ENCODE results near the gene TTI1.

DNA sequence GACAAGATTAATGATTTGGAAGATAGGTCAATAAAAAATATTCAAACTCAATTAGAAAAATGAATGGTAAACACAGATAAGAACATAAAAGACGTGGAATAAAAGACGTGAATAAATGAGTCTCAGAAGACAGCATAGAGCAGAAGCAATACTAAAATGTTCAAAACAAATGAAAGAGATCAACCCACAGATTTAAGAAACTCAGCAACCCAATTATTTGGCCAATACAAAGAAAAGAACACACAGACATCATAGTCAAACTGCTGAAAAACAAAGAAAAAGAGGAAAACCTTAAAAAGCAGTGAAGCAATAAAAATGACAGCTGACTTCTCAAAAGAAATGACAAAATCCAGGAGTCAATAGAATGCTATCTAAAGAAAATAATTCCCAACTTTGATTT is 14.9 kb downstream of the TTI1 start:
- TF ChIP-seq, protein P1, sequence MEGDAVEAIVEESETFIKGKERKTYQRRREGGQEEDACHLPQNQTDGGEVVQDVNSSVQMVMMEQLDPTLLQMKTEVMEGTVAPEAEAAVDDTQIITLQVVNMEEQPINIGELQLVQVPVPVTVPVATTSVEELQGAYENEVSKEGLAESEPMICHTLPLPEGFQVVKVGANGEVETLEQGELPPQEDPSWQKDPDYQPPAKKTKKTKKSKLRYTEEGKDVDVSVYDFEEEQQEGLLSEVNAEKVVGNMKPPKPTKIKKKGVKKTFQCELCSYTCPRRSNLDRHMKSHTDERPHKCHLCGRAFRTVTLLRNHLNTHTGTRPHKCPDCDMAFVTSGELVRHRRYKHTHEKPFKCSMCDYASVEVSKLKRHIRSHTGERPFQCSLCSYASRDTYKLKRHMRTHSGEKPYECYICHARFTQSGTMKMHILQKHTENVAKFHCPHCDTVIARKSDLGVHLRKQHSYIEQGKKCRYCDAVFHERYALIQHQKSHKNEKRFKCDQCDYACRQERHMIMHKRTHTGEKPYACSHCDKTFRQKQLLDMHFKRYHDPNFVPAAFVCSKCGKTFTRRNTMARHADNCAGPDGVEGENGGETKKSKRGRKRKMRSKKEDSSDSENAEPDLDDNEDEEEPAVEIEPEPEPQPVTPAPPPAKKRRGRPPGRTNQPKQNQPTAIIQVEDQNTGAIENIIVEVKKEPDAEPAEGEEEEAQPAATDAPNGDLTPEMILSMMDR (IDR thresholded peaks at IDR 0.05; ENCODE audit: poor library complexity, severe bottlenecking): no peak
- no peak for TF ChIP-seq POLR2AphosphoS5 (IDR thresholded peaks at IDR 0.05)
- no peak for TF ChIP-seq RAD21 (conservative IDR thresholded peaks at IDR 0.05)
- no peak for TF ChIP-seq EZH2 (IDR thresholded peaks at IDR 0.05; ENCODE audit: borderline replicate concordance, insufficient read depth, low read length, poor library complexity, severe bottlenecking)
- no peak for TF ChIP-seq EP300 (conservative IDR thresholded peaks at IDR 0.05; ENCODE audit: poor library complexity, severe bottlenecking)

All from neural cell (in vitro differentiated cells).